HepG2 (cell line): Measurements from ENCODE around the gene PARD3. TPM values are rescaled to one million over a fixed set of nuclear protein-coding genes. Genes with fewer than 3 reads are reported as not detected.

Experiments
- ATAC-seq: fragments of 200-7000 bp; cut with Tn5 transposase; 3 replicates; pipeline ENCODE4 v1.9.1; 2020; ENCODE audit warnings: mild to moderate bottlenecking, moderate library complexity
- BruUV-seq: library from RNA; stranded (reverse); fragments of 400-500 nt; replicated peaks from 2 replicates; lab custom pipeline; 2021; lab: Mats Ljungman, UMichigan
- CTCF ChIA-PET: fragments of 300-600 bp; formaldehyde crosslinking; extraction: SDS; loops from one replicate; lab custom pipeline; 2021; ENCODE audit warnings: low total read pairs, inconsistent platforms, low intra/inter-chr PET ratio; lab: Yijun Ruan, JAX
- POLR2A ChIA-PET: fragments of 350-600 bp; sonication (Branson Sonifier 250); formaldehyde crosslinking; loops from one replicate; lab custom pipeline; 2020; ENCODE audit warnings: antibody characterized with exemption, inconsistent platforms; lab: Yijun Ruan, JAX
- DNase-seq: peaks from one replicate; pipeline ENCODE4 v3.0.0-alpha.2; 2015; ENCODE audit warnings: low spot score
- FAIRE-seq: peaks from 3 replicates; lab custom pipeline; 2011; peaks lifted over from hg19 to GRCh38; lab: Jason Lieb, UNC
- H2AFZ ChIP-seq: one replicate; pipeline ENCODE4 v1.6.1; 2011; ENCODE audit warnings: low read length, inconsistent platforms
- H3K27ac ChIP-seq: fragments of 300-600 bp; 3 replicates; pipeline ENCODE4 v1.8.0; 2011; ENCODE audit warnings: mixed run types, mild to moderate bottlenecking, mixed read lengths, low read length, inconsistent platforms; ENCODE audit not compliant: insufficient read depth; ENCODE audit errors: extremely low read length
- H3K27me3 ChIP-seq, 2 experiments: fragments of 200-600 bp in 1 of 2; 2 replicates in 1 of 2; 3 replicates in 1 of 2; pipeline versions ENCODE4 v1.6.0 to v1.8.0; 2011; ENCODE audit warnings: low read length in 2 of 2, mild to moderate bottlenecking in 2 of 2, moderate library complexity in 2 of 2, inconsistent platforms in 1 of 2; ENCODE audit not compliant: insufficient read depth in 2 of 2, control insufficient read depth in 1 of 2
- H3K36me3 ChIP-seq, 2 experiments: fragments of 200-600 bp in 1 of 2; replicated peaks in 1 of 2; 2 replicates in 1 of 2; 3 replicates in 1 of 2; pipeline versions ENCODE4 v1.5.1 to v1.8.0; 2011; ENCODE audit warnings: low read length in 2 of 2, inconsistent platforms in 1 of 2; ENCODE audit not compliant: insufficient read depth in 2 of 2, control insufficient read depth in 1 of 2
- H3K4me1 ChIP-seq: 2 replicates; pipeline ENCODE4 v1.5.1; 2012; ENCODE audit warnings: low read length, inconsistent platforms; ENCODE audit not compliant: insufficient read depth
- H3K4me2 ChIP-seq: 2 replicates; pipeline ENCODE4 v1.6.0; 2011; ENCODE audit warnings: low read depth, low read length, inconsistent platforms
- H3K4me3 ChIP-seq, 3 experiments: fragments of 200-600 bp in 1 of 3; sonication (generic), shearing (Covaris generic) in 1 of 3; replicated peaks in 1 of 3; 2 replicates each; pipeline ENCODE4 v1.5.1; 2011 to 2016; ENCODE audit warnings: low read length in 3 of 3, inconsistent platforms in 2 of 3, low read depth in 2 of 3, mild to moderate bottlenecking in 2 of 3, control low read depth in 1 of 3, mixed read lengths in 1 of 3; ENCODE audit not compliant: insufficient read depth in 1 of 3
- H3K79me2 ChIP-seq: one replicate; pipeline ENCODE4 v1.6.1; 2011; ENCODE audit warnings: low read length, inconsistent platforms; ENCODE audit not compliant: insufficient read depth
- H3K9ac ChIP-seq: 2 replicates; pipeline ENCODE4 v1.6.0; 2011; ENCODE audit warnings: mild to moderate bottlenecking, low read depth, low read length, inconsistent platforms; ENCODE audit not compliant: insufficient read depth
- H3K9me3 ChIP-seq: 2 replicates; pipeline ENCODE4 v1.5.1; 2012; ENCODE audit warnings: mild to moderate bottlenecking, low read length
- H4K20me1 ChIP-seq: 2 replicates; pipeline ENCODE4 v1.6.0; 2011; ENCODE audit warnings: inconsistent platforms, mild to moderate bottlenecking, low read length, moderate library complexity; ENCODE audit not compliant: insufficient read depth
- CEBPB ChIP-seq: IDR thresholded peaks from 2 replicates; pipeline ENCODE4 v1.6.1; 2011; ENCODE audit warnings: low read depth, low read length, improper control_type of control experiment, borderline replicate concordance
- CEBPG ChIP-seq: IDR thresholded peaks from 2 replicates; pipeline ENCODE4 v1.6.1; 2016
- FOXA1 ChIP-seq, 2 experiments: fragments of 450-650 bp in 1 of 2; sonication (generic) in 1 of 2; formaldehyde crosslinking in 1 of 2; IDR thresholded peaks; 2 replicates each; pipeline versions ENCODE4 v1.4.0 to v1.6.1; 2016 to 2020; ENCODE audit warnings: missing genetic modification reagents in 1 of 2
- FOXA3 ChIP-seq: IDR thresholded peaks from 2 replicates; pipeline ENCODE4 v1.6.1; 2016; ENCODE audit warnings: missing genetic modification reagents, missing compliant biosample characterization
- NR2C2 ChIP-seq: sonication (generic); formaldehyde crosslinking; IDR thresholded peaks from 2 replicates; pipeline ENCODE4 v1.4.0; 2020; ENCODE audit warnings: missing genetic modification reagents, mild to moderate bottlenecking, moderate library complexity, borderline replicate concordance
- SRF ChIP-seq: IDR thresholded peaks from 2 replicates; pipeline ENCODE4 v1.6.1; 2011; ENCODE audit warnings: mild to moderate bottlenecking, low read depth, low read length, moderate library complexity
- ZFP82 ChIP-seq: sonication (generic); formaldehyde crosslinking; IDR thresholded peaks from 2 replicates; pipeline ENCODE4 v1.5.1; 2020; ENCODE audit warnings: mild to moderate bottlenecking, missing genetic modification reagents, borderline replicate concordance
- ZNF160 ChIP-seq: sonication (generic); formaldehyde crosslinking; IDR thresholded peaks from 2 replicates; pipeline ENCODE4 v1.8.0; 2022; ENCODE audit warnings: mild to moderate bottlenecking, inconsistent platforms, missing genetic modification reagents
- ZNF460 ChIP-seq: sonication (generic); formaldehyde crosslinking; IDR thresholded peaks from 2 replicates; pipeline ENCODE4 v1.5.1; 2020; ENCODE audit warnings: missing genetic modification reagents, mild to moderate bottlenecking, borderline replicate concordance
- in situ Hi-C: cut with HindIII; loops from 2 replicates; pipeline ENCODE4 v1.10.0; 2017; ENCODE audit warnings: low pct_unique_long_range_greater_than_20kb; ENCODE audit not compliant: extremely low pct_ligation_motif_present
- intact Hi-C: fragments of 100-400 bp; cut with micrococcal nuclease; formaldehyde crosslinking; loops from one replicate; pipeline ENCODE4 v1.10.0; 2022; ENCODE audit not compliant: unreplicated experiment
- polyA plus RNA-seq, 8 experiments: library from polyadenylated mRNA; depleted of rRNA in 3 of 8; stranded (reverse) in 7 of 8; unstranded in 1 of 8; fragments of >200 nt; fragmentation: Illumina TruSeq in 4 of 8; extraction: Trizol in 4 of 8; gene quantifications; 2 replicates each; pipeline versions ENCODE4 v1.2.1 to v1.2.3, GENCODE V29; 2011 to 2016; ENCODE audit warnings: low read depth in 4 of 8, missing spikeins in 1 of 8, mixed read lengths in 1 of 8; ENCODE audit not compliant: insufficient read depth in 1 of 8
- total RNA-seq, 5 experiments: library from RNA; depleted of rRNA; stranded (reverse); fragments of >200 nt; fragmentation: Illumina TruSeq; extraction: Trizol; gene quantifications; 2 replicates each; pipeline ENCODE4 v1.2.3, GENCODE V29; 2016; ENCODE audit warnings: low read depth in 1 of 5
- TF ChIP-seq, protein P1 (sequence below): sonication (generic); formaldehyde crosslinking; IDR thresholded peaks from 2 replicates; pipeline ENCODE4 v1.8.1; 2023; ENCODE audit warnings: mild to moderate bottlenecking, missing genetic modification reagents, borderline replicate concordance

PARD3 gene
- total and polyA plus RNA-seq, 2 of the 13 experiments (the other 11 are each of a cell fraction or from before 2014, with no cell fraction given) = 40.9 to 60.0 TPM

DNA sequence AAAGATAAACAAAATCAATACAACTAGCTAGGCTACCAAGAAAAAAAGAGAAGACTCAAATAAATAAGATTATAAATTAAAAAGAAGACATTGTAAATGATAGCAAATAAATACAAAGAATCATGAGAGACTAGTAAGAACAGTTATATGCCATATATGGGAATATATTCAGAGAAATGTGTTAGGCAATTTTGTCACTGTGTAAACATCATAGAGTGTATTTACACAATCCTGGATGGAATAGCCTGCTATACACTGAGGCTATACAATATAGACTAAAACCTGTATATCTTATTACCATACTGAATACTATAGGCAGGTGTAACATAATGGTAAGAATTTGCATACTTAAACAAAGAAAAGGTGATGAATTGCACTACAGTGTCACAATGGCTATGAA lies 717.4 kb downstream of the PARD3 start:
- ATAC-seq = peak; percentile 45; the same call in 1 of the 3 replicates

DNA sequence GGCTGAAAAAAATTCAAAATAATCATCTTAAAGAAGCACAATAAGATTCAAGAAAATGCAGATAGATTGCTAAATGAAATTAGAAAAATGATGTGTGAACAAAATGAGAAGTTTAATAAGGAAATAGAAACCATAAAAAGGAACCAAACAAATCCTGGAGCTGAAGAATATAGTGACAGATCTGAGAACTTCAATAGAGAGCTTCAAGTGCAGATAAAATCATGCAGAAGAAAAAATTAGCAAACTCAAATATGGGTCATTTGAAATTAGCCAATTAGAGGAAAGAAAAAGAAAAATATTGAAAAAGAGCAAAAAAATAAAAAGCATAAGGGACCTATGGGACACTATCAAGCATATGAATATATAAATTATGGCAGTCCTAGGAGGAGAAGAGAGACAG lies 720.1 kb downstream of the PARD3 start:
- DNase-seq (no peak), FAIRE-seq (no peak), ATAC-seq (no peak)
- no peaks in the 10 kb centered on the region for H3K79me2 ChIP-seq
- H3K9me3 ChIP-seq = peaks cover 19% of the 10 kb centered on the region
- no peak overlapping the region for H3K27ac ChIP-seq
- in situ Hi-C loops (no loop called here), intact Hi-C loops (no loop called here)
- H3K36me3 ChIP-seq = no peaks in the 10 kb centered on the region
- no peak overlapping the region for H3K9ac ChIP-seq
- CTCF ChIA-PET = no interaction called here
- H3K27me3 ChIP-seq = peaks cover 2 to 4% of the 10 kb centered on the region in 2 experiments; a peak in 1 of 5 replicates
- H3K4me2 ChIP-seq = no peak overlapping the region
- H4K20me1 ChIP-seq = no peaks in the 10 kb centered on the region
- no peaks in the 10 kb centered on the region for H3K4me1 ChIP-seq
- BruUV-seq = no TSS peak
- H3K4me3 ChIP-seq = no peak overlapping the region
- H2AFZ ChIP-seq = no peak overlapping the region
- POLR2A ChIA-PET = no interaction called here
- peak; percentile 98 for TF ChIP-seq ZNF160
- TF ChIP-seq ZFP82 = no peak

More for the DNA sequence above, 717.4 kb downstream of the PARD3 start:
- H3K4me3 ChIP-seq = no peak overlapping the region
- peaks cover 19% of the 10 kb centered on the region for H3K9me3 ChIP-seq
- no peaks in the 10 kb centered on the region for H3K36me3 ChIP-seq
- no peaks in the 10 kb centered on the region for H3K4me1 ChIP-seq
- DNase-seq = no peak
- in situ Hi-C loops = no loop called here
- no peak overlapping the region for H3K4me2 ChIP-seq
- FAIRE-seq = no peak
- POLR2A ChIA-PET = no interaction called here
- no peak overlapping the region for H2AFZ ChIP-seq
- no peaks in the 10 kb centered on the region for H4K20me1 ChIP-seq
- no TSS peak for BruUV-seq
- H3K27ac ChIP-seq = no peak overlapping the region
- no peak for TF ChIP-seq NR2C2 (CRISPR knock-in tag)
- TF ChIP-seq, protein P1, sequence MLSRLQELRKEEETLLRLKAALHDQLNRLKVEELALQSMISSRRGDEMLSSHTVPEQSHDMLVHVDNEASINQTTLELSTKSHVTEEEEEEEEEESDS (CRISPR knock-in tag) = no peak
- peak; percentile 90 for TF ChIP-seq SRF
- TF ChIP-seq ZNF460 (CRISPR knock-in tag) = no peak
- TF ChIP-seq CEBPG (CRISPR knock-in tag) = peak; percentile 58
- TF ChIP-seq FOXA3 (CRISPR knock-in tag) = peak; percentile 83
- TF ChIP-seq FOXA1 (IDR thresholded peaks at IDR 0.05) = peak; percentile 42; the same call in 1 of the 2 replicates
- peak; percentile 66 for TF ChIP-seq FOXA1 (CRISPR knock-in tag; IDR thresholded peaks at IDR 0.05)
- peak; percentile 81; the same call in 1 of the 2 replicates for TF ChIP-seq CEBPB
- TF ChIP-seq, all 625 proteins: peak for 5
- intact Hi-C loops = no loop called here
- Histone ChIP-seq H3K9ac (no peak overlapping the region), H3K79me2 (no peaks in the 10 kb centered on the region), H3K27me3 (peaks cover 2 to 4% of the 10 kb centered on the region in 2 experiments; a peak in 1 of 5 replicates)
- CTCF ChIA-PET = no interaction called here
